ENCODE data around the gene ARID1B.

ARID1B gene

DNA sequence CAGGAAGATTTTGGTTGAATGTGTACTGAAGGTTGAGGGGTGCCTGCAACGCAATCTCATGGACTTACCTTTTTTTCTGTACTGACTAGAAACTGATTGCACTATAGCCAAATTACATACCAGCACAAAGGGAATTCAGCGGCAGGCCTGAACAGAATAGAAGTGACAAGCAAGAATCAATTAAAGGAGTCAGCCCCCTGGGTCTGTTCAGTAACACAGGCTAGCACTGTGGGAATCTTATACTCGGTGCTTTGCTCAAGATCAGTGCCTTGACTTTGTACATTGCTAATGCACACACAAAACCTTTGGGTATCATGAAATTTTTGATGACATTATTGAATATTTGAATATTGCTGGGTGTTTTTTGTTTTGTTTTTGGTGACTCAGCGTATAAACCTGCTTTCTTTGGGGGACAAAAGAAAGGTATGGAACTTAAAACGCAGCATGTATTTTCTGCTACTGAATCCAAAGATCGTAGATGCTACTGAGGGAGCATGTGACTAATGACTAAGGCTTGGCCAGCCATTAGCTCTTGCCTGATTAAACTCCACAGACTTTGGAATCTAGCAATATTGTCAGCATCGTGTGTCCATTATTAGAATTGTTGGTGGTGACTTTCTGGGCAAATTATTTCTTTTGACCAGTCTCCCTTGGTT, 236.6 kb downstream of the ARID1B start:
- no peaks in the 10 kb centered on the region for H3K9me3 ChIP-seq (ENCODE audit: control insufficient read depth, insufficient read depth, low read depth, low read length)
- no peaks in the 10 kb centered on the region for H3K36me3 ChIP-seq (ENCODE audit: control insufficient read depth in 2 of 2, insufficient read depth in 1 of 2, low read length in 2 of 2)
- H3K27ac ChIP-seq (ENCODE audit: extremely low read depth, low read depth, low read length): no peak overlapping the region
- TF ChIP-seq ZNF114 (tag by site-specific recombination; IDR thresholded peaks at IDR 0.05): no peak
- TF ChIP-seq ZBTB17 (tag by site-specific recombination; IDR thresholded peaks at IDR 0.05): 0 out of 2 replicates have a peak, but pooled peaks have one; percentile 31
- H3K4me3 ChIP-seq (ENCODE audit: low read depth, low read length): no peak overlapping the region
- POLR2A ChIA-PET: interaction anchor here (0.6 kb wide), 1 partner anchor 44 kb away, joined by 4 read pairs; no protein-coding TSS in a partner anchor
- H3K4me1 ChIP-seq (ENCODE audit: control insufficient read depth, insufficient read depth, low read length): no peaks in the 10 kb centered on the region
- CTCF ChIA-PET: interaction anchor here (0.6 to 1.4 kb wide), 4 partner anchors 8 to 1277 kb away, joined by 3 to 5 read pairs (median 4); no protein-coding TSS in a partner anchor

DNA sequence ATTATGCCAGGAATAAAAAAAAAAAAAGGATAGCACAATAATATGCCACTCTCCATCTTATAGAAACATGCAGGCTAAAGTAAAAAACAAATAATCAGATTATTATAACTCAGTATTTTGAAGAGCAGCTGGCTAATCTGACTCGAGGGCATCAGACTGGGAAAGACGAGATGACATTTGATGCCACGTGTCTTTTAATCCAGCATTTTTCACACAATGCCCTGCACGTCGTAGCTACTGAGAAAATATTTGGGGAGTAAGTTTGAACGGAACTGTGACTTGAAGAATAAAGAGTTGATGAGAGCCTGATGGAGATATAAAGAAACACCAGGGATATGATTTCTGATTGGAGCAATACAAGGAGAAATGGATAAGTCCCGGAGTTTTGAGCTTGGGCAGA, 237.7 kb downstream of the ARID1B start:
- CTCF ChIA-PET: interaction anchor here (0.7 to 1.4 kb wide), 3 partner anchors 9 to 434 kb away, joined by 3 to 9 read pairs (median 5); no protein-coding TSS in a partner anchor
- POLR2A ChIA-PET: interaction anchor here (0.8 kb wide), 1 partner anchor 31 kb away, joined by 3 read pairs; no protein-coding TSS in a partner anchor

DNA sequence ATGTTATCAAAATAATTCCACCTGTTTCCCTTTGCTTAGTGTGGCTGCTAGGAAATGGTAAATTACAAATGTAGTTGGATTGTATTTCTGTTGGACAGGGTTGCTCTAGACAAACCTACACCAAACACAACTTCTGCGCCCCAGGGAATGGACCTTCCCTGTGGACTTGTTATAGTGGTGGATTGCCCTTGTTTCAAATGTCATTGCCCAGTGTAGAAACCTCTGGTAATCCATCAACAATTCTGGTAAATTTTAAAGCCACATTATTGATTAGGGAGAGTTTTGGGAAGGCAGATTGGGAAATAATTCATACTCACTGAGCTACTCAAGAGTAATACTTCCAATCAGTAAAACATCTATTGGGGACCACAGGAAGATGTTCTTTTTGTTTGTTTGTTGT, 239.8 kb downstream of the ARID1B start:
- TF ChIP-seq, protein P1, sequence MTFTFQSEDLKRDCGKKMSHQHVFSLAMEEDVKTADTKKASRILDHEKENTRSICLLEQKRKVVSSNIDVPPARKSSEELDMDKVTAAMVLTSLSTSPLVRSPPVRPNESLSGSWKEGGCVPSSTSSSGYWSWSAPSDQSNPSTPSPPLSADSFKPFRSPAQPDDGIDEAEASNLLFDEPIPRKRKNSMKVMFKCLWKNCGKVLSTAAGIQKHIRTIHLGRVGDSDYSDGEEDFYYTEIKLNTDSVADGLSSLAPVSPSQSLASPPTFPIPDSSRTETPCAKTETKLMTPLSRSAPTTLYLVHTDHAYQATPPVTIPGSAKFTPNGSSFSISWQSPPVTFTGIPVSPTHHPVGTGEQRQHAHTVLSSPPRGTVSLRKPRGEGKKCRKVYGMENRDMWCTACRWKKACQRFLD (tag by site-specific recombination; IDR thresholded peaks at IDR 0.05): no peak
- TF ChIP-seq ZNF707 (tag by site-specific recombination; IDR thresholded peaks at IDR 0.05) (no peak), ZNF768 (tag by site-specific recombination; IDR thresholded peaks at IDR 0.05) (no peak), ZNF175 (tag by site-specific recombination; IDR thresholded peaks at IDR 0.05) (no peak), ZNF221 (tag by site-specific recombination; IDR thresholded peaks at IDR 0.05; ENCODE audit: borderline replicate concordance) (no peak), REPIN1 (tag by site-specific recombination; IDR thresholded peaks at IDR 0.05; ENCODE audit: low read depth) (no peak), ZNF146 (tag by site-specific recombination; IDR thresholded peaks at IDR 0.05) (no peak), ZNF223 (tag by site-specific recombination; IDR thresholded peaks at IDR 0.05) (no peak), KLF10 (tag by site-specific recombination; IDR thresholded peaks at IDR 0.05) (no peak), ZFP69B (tag by site-specific recombination; IDR thresholded peaks at IDR 0.05) (no peak), ZBTB48 (tag by site-specific recombination; IDR thresholded peaks at IDR 0.05) (no peak), PRDM1 (tag by site-specific recombination; IDR thresholded peaks at IDR 0.05) (no peak), ZSCAN23 (tag by site-specific recombination; IDR thresholded peaks at IDR 0.05) (no peak), KLF9 (tag by site-specific recombination; IDR thresholded peaks at IDR 0.05; ENCODE audit: low read depth) (no peak)
- TF ChIP-seq, protein P2, sequence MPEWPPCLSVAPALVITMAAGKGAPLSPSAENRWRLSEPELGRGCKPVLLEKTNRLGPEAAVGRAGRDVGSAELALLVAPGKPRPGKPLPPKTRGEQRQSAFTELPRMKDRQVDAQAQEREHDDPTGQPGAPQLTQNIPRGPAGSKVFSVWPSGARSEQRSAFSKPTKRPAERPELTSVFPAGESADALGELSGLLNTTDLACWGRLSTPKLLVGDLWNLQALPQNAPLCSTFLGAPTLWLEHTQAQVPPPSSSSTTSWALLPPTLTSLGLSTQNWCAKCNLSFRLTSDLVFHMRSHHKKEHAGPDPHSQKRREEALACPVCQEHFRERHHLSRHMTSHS (tag by site-specific recombination; IDR thresholded peaks at IDR 0.05): no peak
- TF ChIP-seq, protein P3, sequence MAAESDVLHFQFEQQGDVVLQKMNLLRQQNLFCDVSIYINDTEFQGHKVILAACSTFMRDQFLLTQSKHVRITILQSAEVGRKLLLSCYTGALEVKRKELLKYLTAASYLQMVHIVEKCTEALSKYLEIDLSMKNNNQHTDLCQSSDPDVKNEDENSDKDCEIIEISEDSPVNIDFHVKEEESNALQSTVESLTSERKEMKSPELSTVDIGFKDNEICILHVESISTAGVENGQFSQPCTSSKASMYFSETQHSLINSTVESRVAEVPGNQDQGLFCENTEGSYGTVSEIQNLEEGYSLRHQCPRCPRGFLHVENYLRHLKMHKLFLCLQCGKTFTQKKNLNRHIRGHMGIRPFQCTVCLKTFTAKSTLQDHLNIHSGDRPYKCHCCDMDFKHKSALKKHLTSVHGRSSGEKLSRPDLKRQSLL (tag by site-specific recombination; IDR thresholded peaks at IDR 0.05): no peak
- TF ChIP-seq, protein P4, sequence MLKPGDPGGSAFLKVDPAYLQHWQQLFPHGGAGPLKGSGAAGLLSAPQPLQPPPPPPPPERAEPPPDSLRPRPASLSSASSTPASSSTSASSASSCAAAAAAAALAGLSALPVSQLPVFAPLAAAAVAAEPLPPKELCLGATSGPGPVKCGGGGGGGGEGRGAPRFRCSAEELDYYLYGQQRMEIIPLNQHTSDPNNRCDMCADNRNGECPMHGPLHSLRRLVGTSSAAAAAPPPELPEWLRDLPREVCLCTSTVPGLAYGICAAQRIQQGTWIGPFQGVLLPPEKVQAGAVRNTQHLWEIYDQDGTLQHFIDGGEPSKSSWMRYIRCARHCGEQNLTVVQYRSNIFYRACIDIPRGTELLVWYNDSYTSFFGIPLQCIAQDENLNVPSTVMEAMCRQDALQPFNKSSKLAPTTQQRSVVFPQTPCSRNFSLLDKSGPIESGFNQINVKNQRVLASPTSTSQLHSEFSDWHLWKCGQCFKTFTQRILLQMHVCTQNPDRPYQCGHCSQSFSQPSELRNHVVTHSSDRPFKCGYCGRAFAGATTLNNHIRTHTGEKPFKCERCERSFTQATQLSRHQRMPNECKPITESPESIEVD (tag by site-specific recombination; IDR thresholded peaks at IDR 0.05): no peak
- TF ChIP-seq, protein P5, sequence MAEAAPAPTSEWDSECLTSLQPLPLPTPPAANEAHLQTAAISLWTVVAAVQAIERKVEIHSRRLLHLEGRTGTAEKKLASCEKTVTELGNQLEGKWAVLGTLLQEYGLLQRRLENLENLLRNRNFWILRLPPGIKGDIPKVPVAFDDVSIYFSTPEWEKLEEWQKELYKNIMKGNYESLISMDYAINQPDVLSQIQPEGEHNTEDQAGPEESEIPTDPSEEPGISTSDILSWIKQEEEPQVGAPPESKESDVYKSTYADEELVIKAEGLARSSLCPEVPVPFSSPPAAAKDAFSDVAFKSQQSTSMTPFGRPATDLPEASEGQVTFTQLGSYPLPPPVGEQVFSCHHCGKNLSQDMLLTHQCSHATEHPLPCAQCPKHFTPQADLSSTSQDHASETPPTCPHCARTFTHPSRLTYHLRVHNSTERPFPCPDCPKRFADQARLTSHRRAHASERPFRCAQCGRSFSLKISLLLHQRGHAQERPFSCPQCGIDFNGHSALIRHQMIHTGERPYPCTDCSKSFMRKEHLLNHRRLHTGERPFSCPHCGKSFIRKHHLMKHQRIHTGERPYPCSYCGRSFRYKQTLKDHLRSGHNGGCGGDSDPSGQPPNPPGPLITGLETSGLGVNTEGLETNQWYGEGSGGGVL (tag by site-specific recombination; IDR thresholded peaks at IDR 0.05): no peak
- POLR2A ChIA-PET: interaction anchor here (0.5 kb wide), 1 partner anchor 454 kb away, joined by 4 read pairs; no protein-coding TSS in a partner anchor
- no peaks in the 10 kb centered on the region for H3K36me3 ChIP-seq (ENCODE audit: control insufficient read depth in 2 of 2, insufficient read depth in 1 of 2, low read length in 2 of 2)
- H3K9me3 ChIP-seq (ENCODE audit: control insufficient read depth, insufficient read depth, low read depth, low read length): no peaks in the 10 kb centered on the region
- no peak overlapping the region for H3K27ac ChIP-seq (ENCODE audit: extremely low read depth, low read depth, low read length)
- peaks cover 8% of the 10 kb centered on the region; the same call in 1 of the 2 replicates for H3K4me1 ChIP-seq (ENCODE audit: control insufficient read depth, insufficient read depth, low read length)
- no peak overlapping the region for H3K4me3 ChIP-seq (ENCODE audit: low read depth, low read length)
- CTCF ChIA-PET: interaction anchor here (0.7 to 2.2 kb wide), 2 partner anchors 28 to 811 kb away, joined by 5 to 7 read pairs; no protein-coding TSS in a partner anchor

More for the DNA sequence above, 237.7 kb downstream of the ARID1B start:
- no peaks in the 10 kb centered on the region for H3K36me3 ChIP-seq (ENCODE audit: control insufficient read depth in 2 of 2, insufficient read depth in 1 of 2, low read length in 2 of 2)
- no peaks in the 10 kb centered on the region for H3K9me3 ChIP-seq (ENCODE audit: control insufficient read depth, insufficient read depth, low read depth, low read length)
- no peak overlapping the region for H3K4me3 ChIP-seq (ENCODE audit: low read depth, low read length)
- no peak overlapping the region for H3K27ac ChIP-seq (ENCODE audit: extremely low read depth, low read depth, low read length)
- peak; percentile 79 for TF ChIP-seq FEZF1 (tag by site-specific recombination; IDR thresholded peaks at IDR 0.05)
- 0 out of 2 replicates have a peak, but pooled peaks have one; percentile 30 for TF ChIP-seq ZNF629 (tag by site-specific recombination; IDR thresholded peaks at IDR 0.05)
- 0 out of 2 replicates have a peak, but pooled peaks have one; percentile 19 for TF ChIP-seq ZBTB17 (tag by site-specific recombination; IDR thresholded peaks at IDR 0.05)
- TF ChIP-seq ZNF701 (tag by site-specific recombination; IDR thresholded peaks at IDR 0.05): no peak
- H3K4me1 ChIP-seq (ENCODE audit: control insufficient read depth, insufficient read depth, low read length): peaks cover 4% of the 10 kb centered on the region; the same call in 1 of the 2 replicates

All from HEK293 (cell line).